Effector memory CD4-positive, alpha-beta T cell (primary cell): Measurements from ENCODE around the gene ZNF735.
"Not testable (repeated sequence)": the region's sequence is repeated elsewhere in the genome, so short reads cannot be mapped to it uniquely, and the experiment has no call there.

ENCODE experiments used
- DNase-seq, 3 donors: peaks; one replicate each; pipeline ENCODE4 v3.0.0-alpha.2; 2020
- H3K27ac ChIP-seq: 2 replicates; pipeline ENCODE4 v1.7.0; 2013; ENCODE audit warnings: mild to moderate bottlenecking, low read length, moderate library complexity; ENCODE audit not compliant: insufficient read depth, poor library complexity, severe bottlenecking
- H3K27me3 ChIP-seq: replicated peaks from 2 replicates; pipeline ENCODE4 v1.7.0; 2013; ENCODE audit warnings: mild to moderate bottlenecking, low read length; ENCODE audit not compliant: insufficient read depth, control insufficient read depth, poor library complexity, severe bottlenecking
- H3K36me3 ChIP-seq: 2 replicates; pipeline ENCODE4 v1.7.0; 2013; ENCODE audit warnings: mild to moderate bottlenecking, low read length, moderate library complexity; ENCODE audit not compliant: control insufficient read depth, insufficient read depth
- H3K4me1 ChIP-seq: 2 replicates; pipeline ENCODE4 v1.7.0; 2013; ENCODE audit warnings: low read length, mild to moderate bottlenecking; ENCODE audit not compliant: control insufficient read depth, insufficient read depth, poor library complexity, severe bottlenecking
- H3K4me3 ChIP-seq: 2 replicates; pipeline ENCODE4 v1.7.0; 2013; ENCODE audit warnings: low read length, low read depth, mild to moderate bottlenecking; ENCODE audit not compliant: insufficient read depth, poor library complexity, severe bottlenecking
- H3K9me3 ChIP-seq: 2 replicates; pipeline ENCODE4 v1.7.0; 2013; ENCODE audit warnings: mild to moderate bottlenecking, low read length, moderate library complexity; ENCODE audit not compliant: control insufficient read depth

The ZNF735 gene

GRCh38 chr7:64187408-64187807, 19.6 kb upstream of the ZNF735 start:
- Histone ChIP-seq H3K27me3 (no peaks in the 10 kb centered on the region), H3K27ac (no peak overlapping the region), H3K36me3 (no peaks in the 10 kb centered on the region), H3K4me3 (no peak overlapping the region), H3K4me1 (peaks cover 4% of the 10 kb centered on the region), H3K9me3 (no peaks in the 10 kb centered on the region)
- no peak for DNase-seq

GRCh38 chr7:64192148-64192704, 14.8 kb upstream of the ZNF735 start:
- no peak for DNase-seq
- no peak overlapping the region for H3K27ac ChIP-seq
- H3K4me1 ChIP-seq, result no peaks in the 10 kb centered on the region
- H3K9me3 ChIP-seq, result no peaks in the 10 kb centered on the region
- no peak overlapping the region for H3K4me3 ChIP-seq
- H3K36me3 ChIP-seq, result no peaks in the 10 kb centered on the region
- no peaks in the 10 kb centered on the region for H3K27me3 ChIP-seq

DNA sequence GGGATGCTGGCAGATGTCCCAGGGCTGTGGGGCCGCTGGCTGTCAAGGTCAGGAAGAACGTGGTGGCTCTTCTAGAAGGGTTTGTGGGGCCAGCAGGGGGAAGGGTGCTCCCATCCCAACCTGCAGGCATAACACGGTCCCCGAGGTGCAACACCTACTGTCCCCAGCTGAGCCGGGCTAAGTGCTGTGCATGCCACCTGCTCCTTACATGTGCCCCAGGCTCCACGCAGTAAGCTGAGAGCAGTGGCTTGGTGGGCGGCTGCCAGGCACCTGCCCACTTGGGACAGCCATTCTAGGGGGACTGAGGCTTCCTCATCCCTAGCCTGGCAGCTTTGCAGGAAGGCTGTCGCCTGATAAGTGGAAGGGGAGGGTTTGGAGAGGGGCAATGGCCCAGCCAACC, 14.2 kb upstream of the ZNF735 start:
- Histone ChIP-seq H3K4me1 (no peaks in the 10 kb centered on the region), H3K36me3 (no peaks in the 10 kb centered on the region), H3K27ac (no peak overlapping the region), H3K9me3 (no peaks in the 10 kb centered on the region), H3K27me3 (no peaks in the 10 kb centered on the region), H3K4me3 (no peak overlapping the region)
- no peak for DNase-seq

- H3K27ac ChIP-seq, H3K27me3 ChIP-seq, H3K36me3 ChIP-seq, H3K4me3 ChIP-seq, H3K9me3 ChIP-seq, H3K4me1 ChIP-seq, DNase-seq: not testable (repeated sequence)
Measured at GRCh38 chr7:64219710-64220298, 12.8 kb downstream of the ZNF735 start.

- Histone ChIP-seq H3K27ac (no peak overlapping the region), H3K4me3 (no peak overlapping the region), H3K27me3 (no peaks in the 10 kb centered on the region), H3K36me3 (no peaks in the 10 kb centered on the region), H3K4me1 (no peaks in the 10 kb centered on the region), H3K9me3 (peaks cover 4% of the 10 kb centered on the region)
- DNase-seq, result no peak
Measured at GRCh38 chr7:64223366-64223765, 16.4 kb downstream of the ZNF735 start.

DNA sequence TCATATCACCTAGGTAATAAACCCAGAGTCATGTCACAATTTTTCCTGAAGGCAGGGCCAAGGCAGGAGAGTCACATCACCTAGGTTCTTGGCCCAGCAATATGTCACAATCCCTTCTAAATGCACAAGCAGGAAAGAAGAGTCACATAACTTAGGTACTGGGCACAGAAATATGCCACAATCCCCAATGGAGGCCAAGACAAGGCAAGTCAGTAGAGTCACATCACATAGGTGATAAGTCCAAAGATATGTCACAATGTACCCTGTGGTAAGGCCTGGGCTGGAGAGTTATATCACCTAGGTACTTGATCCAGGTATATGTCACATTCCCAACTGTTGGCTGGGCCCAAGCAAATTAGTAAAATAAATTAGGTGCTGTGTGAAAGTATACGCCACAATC, 21.2 kb downstream of the ZNF735 start, which contains the start of gene ZNF679:
TSS of gene ZNF679 (plus strand) at position 301 of the 400 bp plus-strand sequence. CDS start 20,644 bp downstream, outside the sequence.
- not testable (repeated sequence) for H3K27ac ChIP-seq, DNase-seq, H3K4me3 ChIP-seq, H3K9me3 ChIP-seq, H3K36me3 ChIP-seq, H3K4me1 ChIP-seq, H3K27me3 ChIP-seq

DNA sequence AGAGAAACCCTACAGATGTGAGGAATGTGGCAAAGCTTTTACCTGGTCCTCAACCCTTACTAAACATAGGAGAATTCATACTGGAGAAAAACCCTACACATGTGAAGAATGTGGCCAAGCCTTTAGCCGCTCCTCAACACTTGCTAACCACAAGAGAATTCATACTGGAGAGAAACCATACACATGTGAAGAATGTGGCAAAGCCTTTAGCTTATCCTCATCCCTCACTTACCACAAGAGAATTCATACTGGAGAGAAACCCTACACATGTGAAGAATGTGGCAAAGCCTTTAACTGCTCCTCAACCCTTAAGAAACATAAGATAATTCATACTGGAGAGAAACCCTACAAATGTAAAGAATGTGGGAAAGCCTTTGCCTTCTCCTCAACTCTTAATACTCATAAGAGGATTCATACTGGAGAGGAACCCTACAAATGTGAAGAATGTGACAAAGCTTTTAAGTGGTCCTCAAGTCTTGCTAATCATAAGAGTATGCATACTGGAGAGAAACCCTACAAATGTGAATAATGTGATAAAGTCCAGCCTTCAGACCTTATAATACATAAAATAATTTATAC, 59.4 kb downstream of the ZNF735 start:
- Histone ChIP-seq H3K36me3 (no peaks in the 10 kb centered on the region), H3K27ac (no peak overlapping the region), H3K9me3 (peaks cover 22% of the 10 kb centered on the region), H3K27me3 (no peaks in the 10 kb centered on the region), H3K4me3 (no peak overlapping the region), H3K4me1 (no peaks in the 10 kb centered on the region)
- DNase-seq, result no peak
